ENCODE data around the gene DDX53. TPM values are rescaled to one million over a fixed set of nuclear protein-coding genes. Genes with fewer than 3 reads are reported as not detected.

The DDX53 gene
- total RNA-seq, result not detected in 2 replicates
- long read RNA-seq, result 0 reads

DNA sequence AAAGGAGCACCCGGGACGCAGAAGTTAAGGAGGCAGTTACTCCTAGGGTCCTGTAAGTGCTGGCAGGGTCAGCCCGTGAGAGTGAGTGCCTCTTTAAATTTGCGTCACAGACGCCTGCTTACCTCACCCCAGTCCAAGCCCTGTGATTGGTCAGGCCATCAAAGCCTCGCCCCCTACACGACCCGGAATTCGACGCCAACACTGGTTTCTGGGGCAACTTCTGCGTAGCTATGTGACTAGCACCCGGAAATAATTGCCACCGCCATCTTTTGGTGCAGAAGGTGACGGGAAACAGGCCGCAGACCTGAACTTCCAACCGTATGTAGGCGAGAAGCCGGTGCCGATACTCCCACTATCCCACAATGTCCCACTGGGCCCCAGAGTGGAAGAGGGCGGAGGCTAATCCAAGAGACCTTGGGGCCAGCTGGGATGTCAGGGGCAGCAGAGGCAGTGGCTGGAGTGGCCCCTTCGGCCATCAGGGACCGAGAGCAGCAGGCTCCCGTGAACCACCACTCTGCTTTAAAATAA, at the start of gene DDX53:
DDX53 (plus strand) TSS at position 265 of the 528 bp plus-strand sequence; CDS start at position 363, 98 bp downstream.
- no peak for DNase-seq (ENCODE audit: low spot score, unreplicated experiment)
- H3K27me3 Mint-ChIP-seq, result no peaks in the 10 kb centered on the region
- TF ChIP-seq, protein P1, sequence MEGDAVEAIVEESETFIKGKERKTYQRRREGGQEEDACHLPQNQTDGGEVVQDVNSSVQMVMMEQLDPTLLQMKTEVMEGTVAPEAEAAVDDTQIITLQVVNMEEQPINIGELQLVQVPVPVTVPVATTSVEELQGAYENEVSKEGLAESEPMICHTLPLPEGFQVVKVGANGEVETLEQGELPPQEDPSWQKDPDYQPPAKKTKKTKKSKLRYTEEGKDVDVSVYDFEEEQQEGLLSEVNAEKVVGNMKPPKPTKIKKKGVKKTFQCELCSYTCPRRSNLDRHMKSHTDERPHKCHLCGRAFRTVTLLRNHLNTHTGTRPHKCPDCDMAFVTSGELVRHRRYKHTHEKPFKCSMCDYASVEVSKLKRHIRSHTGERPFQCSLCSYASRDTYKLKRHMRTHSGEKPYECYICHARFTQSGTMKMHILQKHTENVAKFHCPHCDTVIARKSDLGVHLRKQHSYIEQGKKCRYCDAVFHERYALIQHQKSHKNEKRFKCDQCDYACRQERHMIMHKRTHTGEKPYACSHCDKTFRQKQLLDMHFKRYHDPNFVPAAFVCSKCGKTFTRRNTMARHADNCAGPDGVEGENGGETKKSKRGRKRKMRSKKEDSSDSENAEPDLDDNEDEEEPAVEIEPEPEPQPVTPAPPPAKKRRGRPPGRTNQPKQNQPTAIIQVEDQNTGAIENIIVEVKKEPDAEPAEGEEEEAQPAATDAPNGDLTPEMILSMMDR (IDR thresholded peaks at IDR 0.05; ENCODE audit: unreplicated experiment), result no peak
- no peak within 1 kb of the TSS for H3K4me3 Mint-ChIP-seq (ENCODE audit: low read depth)
- H3K9me3 Mint-ChIP-seq (ENCODE audit: low read depth), result no peaks in the 10 kb centered on the region
- no peak within 1 kb of the TSS for H3K27ac Mint-ChIP-seq
- no peaks in the 10 kb centered on the region for H3K4me1 Mint-ChIP-seq (ENCODE audit: low read depth)
- H3K36me3 Mint-ChIP-seq (ENCODE audit: insufficient read depth), result no peaks in the 10 kb centered on the region

GRCh38 chrX:22950269-22951266, 49.2 kb upstream of the DDX53 start:
- no peak overlapping the region for H3K4me3 Mint-ChIP-seq (ENCODE audit: low read depth)
- no peaks in the 10 kb centered on the region for H3K4me1 Mint-ChIP-seq (ENCODE audit: low read depth)
- H3K27me3 Mint-ChIP-seq, result no peaks in the 10 kb centered on the region
- TF ChIP-seq, protein P1 (IDR thresholded peaks at IDR 0.05; ENCODE audit: unreplicated experiment), result no peak
- no peak for DNase-seq (ENCODE audit: low spot score, unreplicated experiment)
- no peak overlapping the region for H3K27ac Mint-ChIP-seq
- H3K36me3 Mint-ChIP-seq (ENCODE audit: insufficient read depth), result no peaks in the 10 kb centered on the region
- H3K9me3 Mint-ChIP-seq (ENCODE audit: low read depth), result no peaks in the 10 kb centered on the region

- no peak for DNase-seq (ENCODE audit: low spot score, unreplicated experiment)
Observed at GRCh38 chrX:22952010-22952409, 47.8 kb upstream of the DDX53 start.

GRCh38 chrX:22958250-22958649, 41.5 kb upstream of the DDX53 start:
- peaks cover 4% of the 10 kb centered on the region for H3K9me3 Mint-ChIP-seq (ENCODE audit: low read depth)
- no peak overlapping the region for H3K27ac Mint-ChIP-seq

More at GRCh38 chrX:22952010-22952409, 47.8 kb upstream of the DDX53 start:
- no peak overlapping the region for H3K4me3 Mint-ChIP-seq (ENCODE audit: low read depth)
- H3K4me1 Mint-ChIP-seq (ENCODE audit: low read depth), result no peaks in the 10 kb centered on the region
- TF ChIP-seq, protein P1 (IDR thresholded peaks at IDR 0.05; ENCODE audit: unreplicated experiment), result no peak
- no peak overlapping the region for H3K27ac Mint-ChIP-seq
- H3K27me3 Mint-ChIP-seq, result no peaks in the 10 kb centered on the region
- no peaks in the 10 kb centered on the region for H3K36me3 Mint-ChIP-seq (ENCODE audit: insufficient read depth)
- peaks cover 4% of the 10 kb centered on the region for H3K9me3 Mint-ChIP-seq (ENCODE audit: low read depth)

More at GRCh38 chrX:22958250-22958649, 41.5 kb upstream of the DDX53 start:
- no peaks in the 10 kb centered on the region for H3K4me1 Mint-ChIP-seq (ENCODE audit: low read depth)
- H3K27me3 Mint-ChIP-seq, result no peaks in the 10 kb centered on the region
- no peak overlapping the region for H3K4me3 Mint-ChIP-seq (ENCODE audit: low read depth)
- TF ChIP-seq, protein P1 (IDR thresholded peaks at IDR 0.05; ENCODE audit: unreplicated experiment), result no peak
- H3K36me3 Mint-ChIP-seq (ENCODE audit: insufficient read depth), result no peaks in the 10 kb centered on the region
- no peak for DNase-seq (ENCODE audit: low spot score, unreplicated experiment)
